Breast epithelium (tissue), 4 donors: ENCODE results near the gene UGP2. TPM values are rescaled to one million over a fixed set of nuclear protein-coding genes. Genes with fewer than 3 reads are reported as not detected.

ENCODE experiments used
- DNase-seq, 2 donors: peaks; one replicate each; pipeline ENCODE4 v3.0.0-alpha.2; 2019; ENCODE audit warnings: low spot score in 2 of 2
- H3K27ac ChIP-seq, 2 donors: fragments of 200-600 bp; sonication (generic) in 1 of 2; one replicate each; pipeline ENCODE4 v1.5.1; 2016 to 2019; ENCODE audit warnings: mild to moderate bottlenecking in 1 of 2
- H3K27me3 ChIP-seq, 2 donors: fragments of 200-600 bp; sonication (generic) in 1 of 2; one replicate each; pipeline versions ENCODE4 v1.5.1 to v1.6.0; 2017 to 2019; ENCODE audit warnings: control low read depth in 1 of 2, mild to moderate bottlenecking in 1 of 2
- H3K36me3 ChIP-seq: fragments of 200-600 bp; one replicate; pipeline ENCODE4 v1.5.1; 2019
- H3K4me1 ChIP-seq, 2 donors: fragments of 200-600 bp; sonication (generic); one replicate each; pipeline ENCODE4 v1.5.1; 2016 to 2019; ENCODE audit warnings: control low read depth in 1 of 2
- H3K4me3 ChIP-seq, 3 donors: fragments of 200-600 bp; sonication (generic); 1 replicate in 2 of 3; 2 replicates in 1 of 3; pipeline ENCODE4 v1.5.1; 2016 to 2019; ENCODE audit warnings: mild to moderate bottlenecking in 3 of 3, moderate library complexity in 2 of 3
- H3K9me3 ChIP-seq, 2 donors: fragments of 200-600 bp; sonication (generic) in 1 of 2; one replicate each; pipeline ENCODE4 v1.5.1; 2016 to 2019; ENCODE audit warnings: control low read depth in 1 of 2
- CTCF ChIP-seq, 3 donors: fragments of 450-650 bp; IDR thresholded peaks; one replicate each; pipeline ENCODE4 v1.5.1; 2016 to 2017; ENCODE audit warnings: antibody characterized with exemption in 3 of 3, mild to moderate bottlenecking in 3 of 3, moderate library complexity in 3 of 3
- POLR2A ChIP-seq: fragments of 450-650 bp; IDR thresholded peaks from one replicate; pipeline ENCODE4 v1.6.1; 2016; ENCODE audit warnings: antibody characterized with exemption, mild to moderate bottlenecking, moderate library complexity
- POLR2AphosphoS5 ChIP-seq, 3 donors: sonication (generic); formaldehyde crosslinking; IDR thresholded peaks; one replicate each; pipeline ENCODE4 v1.6.1; 2017; ENCODE audit warnings: antibody characterized with exemption in 3 of 3
- intact Hi-C: fragments of 100-400 bp; cut with DNase I; formaldehyde crosslinking; loops from one replicate; pipeline ENCODE4 v1.15.1; 2023; ENCODE audit warnings: low total_unique reads
- total RNA-seq, 3 donors: library from RNA; depleted of rRNA; stranded (reverse); fragments of >200 nt; gene quantifications; one replicate each; pipeline ENCODE4 v1.1.0, GENCODE V29; 2016

The UGP2 gene
- total RNA-seq, 3 donors from 2014 or later: 147 to 337 (median 204) TPM

GRCh38 chr2:63874204-63875130 lies 32.8 kb downstream of the UGP2 start:
- H3K4me1 ChIP-seq: peaks cover 9 to 27% of the 10 kb centered on the region in 2 donors
- H3K27ac ChIP-seq: peak overlapping the region; percentile 77 to 85
- H3K9me3 ChIP-seq: no peaks in the 10 kb centered on the region
- no peaks in the 10 kb centered on the region for H3K36me3 ChIP-seq
- H3K4me3 ChIP-seq: no peak overlapping the region
- H3K27me3 ChIP-seq: no peaks in the 10 kb centered on the region
- DNase-seq: no peak
- intact Hi-C loops: no loop called here
- TF ChIP-seq POLR2AphosphoS5 (IDR thresholded peaks at IDR 0.05): no peak
- TF ChIP-seq POLR2A: no peak
- TF ChIP-seq CTCF (IDR thresholded peaks at IDR 0.05): no peak

GRCh38 chr2:63875131-63875527 lies 33.4 kb downstream of the UGP2 start:
- DNase-seq: peak in 1 of 2 donors; percentile 58
- Histone ChIP-seq H3K36me3 (no peaks in the 10 kb centered on the region), H3K27ac (peak overlapping the region; percentile 77 to 85), H3K9me3 (no peaks in the 10 kb centered on the region), H3K27me3 (no peaks in the 10 kb centered on the region), H3K4me3 (no peak overlapping the region), H3K4me1 (peaks cover 9 to 27% of the 10 kb centered on the region in 2 donors)
- TF ChIP-seq CTCF (IDR thresholded peaks at IDR 0.05): no peak
- no peak for TF ChIP-seq POLR2A
- TF ChIP-seq POLR2AphosphoS5 (IDR thresholded peaks at IDR 0.05): no peak
- intact Hi-C loops: no loop called here

GRCh38 chr2:63875559-63876245 lies 34.0 kb downstream of the UGP2 start:
- H3K36me3 ChIP-seq: no peaks in the 10 kb centered on the region
- peak overlapping the region; percentile 77 to 85 for H3K27ac ChIP-seq
- peaks cover 9 to 27% of the 10 kb centered on the region in 2 donors for H3K4me1 ChIP-seq
- DNase-seq: no peak
- TF ChIP-seq CTCF (IDR thresholded peaks at IDR 0.05): no peak
- TF ChIP-seq POLR2AphosphoS5 (IDR thresholded peaks at IDR 0.05): no peak
- TF ChIP-seq POLR2A: no peak
- H3K27me3 ChIP-seq: no peaks in the 10 kb centered on the region
- no peak overlapping the region for H3K4me3 ChIP-seq
- H3K9me3 ChIP-seq: no peaks in the 10 kb centered on the region
- intact Hi-C loops: no loop called here

- H3K27ac ChIP-seq: peak overlapping the region; percentile 77 to 85
- no peaks in the 10 kb centered on the region for H3K9me3 ChIP-seq
- peaks cover 9 to 26% of the 10 kb centered on the region in 2 donors for H3K4me1 ChIP-seq
- no peak overlapping the region for H3K4me3 ChIP-seq
- no peak for TF ChIP-seq POLR2AphosphoS5 (IDR thresholded peaks at IDR 0.05)
- no peak for TF ChIP-seq CTCF (IDR thresholded peaks at IDR 0.05)
- TF ChIP-seq POLR2A: no peak
- no peaks in the 10 kb centered on the region for H3K36me3 ChIP-seq
- intact Hi-C loops: no loop called here
- H3K27me3 ChIP-seq: no peaks in the 10 kb centered on the region
- DNase-seq: no peak
These were observed 34.6 kb downstream of the UGP2 start for GRCh38 chr2:63876311-63876710.

- TF ChIP-seq POLR2AphosphoS5 (IDR thresholded peaks at IDR 0.05): no peak
- no peak for TF ChIP-seq POLR2A
- TF ChIP-seq CTCF (IDR thresholded peaks at IDR 0.05): no peak
- DNase-seq: no peak
- intact Hi-C loops: no loop called here
- no peak overlapping the region for H3K4me3 ChIP-seq
- H3K36me3 ChIP-seq: no peaks in the 10 kb centered on the region
- no peaks in the 10 kb centered on the region for H3K27me3 ChIP-seq
- H3K27ac ChIP-seq: no peak overlapping the region
- peaks cover 9 to 20% of the 10 kb centered on the region in 2 donors for H3K4me1 ChIP-seq
- H3K9me3 ChIP-seq: no peaks in the 10 kb centered on the region
These were observed 36.8 kb downstream of the UGP2 start for GRCh38 chr2:63878486-63878885.
